Panc1 (cell line): ENCODE results near the gene PIGZ.

Experiments
- POLR2AphosphoS5 ChIP-seq: IDR thresholded peaks from 2 replicates; pipeline ENCODE4 v1.6.1; 2012; ENCODE audit warnings: mild to moderate bottlenecking, low read depth, low read length, moderate library complexity
- SIN3A ChIP-seq: IDR thresholded peaks from 2 replicates; pipeline ENCODE4 v1.6.1; 2012; ENCODE audit warnings: low read depth, mild to moderate bottlenecking, low read length, moderate library complexity, borderline replicate concordance; ENCODE audit not compliant: insufficient read depth
- TF ChIP-seq, protein P1 (sequence below): fragments of 450-650 bp; IDR thresholded peaks from 2 replicates; pipeline ENCODE4 v1.5.1; 2017; ENCODE audit warnings: mild to moderate bottlenecking

DNA sequence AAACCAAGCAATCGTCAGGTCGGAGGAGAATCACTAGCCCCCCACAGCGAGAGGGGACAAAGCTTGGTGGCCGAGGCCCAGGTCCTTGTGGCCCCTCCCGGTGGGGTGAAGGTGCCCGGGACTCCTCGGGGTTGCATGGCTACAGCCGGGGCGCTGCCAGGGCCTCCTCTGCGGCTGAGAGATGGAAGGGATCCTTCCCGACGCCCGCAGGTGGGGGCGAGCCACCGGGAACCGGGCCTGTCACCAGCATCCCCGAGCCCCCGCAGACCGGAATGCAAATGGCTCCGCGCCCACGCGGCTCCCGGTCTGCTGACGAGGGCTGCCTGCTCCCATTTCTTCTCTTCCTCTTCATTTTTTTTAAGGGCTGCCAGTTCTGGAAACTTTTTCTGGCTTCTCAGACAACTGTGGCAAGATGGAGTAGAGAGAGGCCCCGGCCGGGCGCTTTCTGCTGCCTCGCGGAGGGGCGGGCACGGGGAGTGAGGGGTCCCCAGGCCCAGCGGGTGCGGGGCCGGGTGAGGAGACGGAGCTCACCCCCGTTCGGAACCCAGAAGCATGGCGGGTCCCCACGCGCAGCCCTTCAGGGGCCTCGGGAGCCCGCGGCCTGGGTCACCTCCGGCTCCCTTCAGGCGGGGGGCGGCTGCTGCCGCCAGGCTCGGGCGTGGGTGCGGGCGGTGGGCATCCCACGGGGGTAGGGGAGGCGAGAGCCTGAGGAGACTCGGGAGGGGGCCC is 33.5 kb upstream of the PIGZ start:
- TF ChIP-seq, protein P1, sequence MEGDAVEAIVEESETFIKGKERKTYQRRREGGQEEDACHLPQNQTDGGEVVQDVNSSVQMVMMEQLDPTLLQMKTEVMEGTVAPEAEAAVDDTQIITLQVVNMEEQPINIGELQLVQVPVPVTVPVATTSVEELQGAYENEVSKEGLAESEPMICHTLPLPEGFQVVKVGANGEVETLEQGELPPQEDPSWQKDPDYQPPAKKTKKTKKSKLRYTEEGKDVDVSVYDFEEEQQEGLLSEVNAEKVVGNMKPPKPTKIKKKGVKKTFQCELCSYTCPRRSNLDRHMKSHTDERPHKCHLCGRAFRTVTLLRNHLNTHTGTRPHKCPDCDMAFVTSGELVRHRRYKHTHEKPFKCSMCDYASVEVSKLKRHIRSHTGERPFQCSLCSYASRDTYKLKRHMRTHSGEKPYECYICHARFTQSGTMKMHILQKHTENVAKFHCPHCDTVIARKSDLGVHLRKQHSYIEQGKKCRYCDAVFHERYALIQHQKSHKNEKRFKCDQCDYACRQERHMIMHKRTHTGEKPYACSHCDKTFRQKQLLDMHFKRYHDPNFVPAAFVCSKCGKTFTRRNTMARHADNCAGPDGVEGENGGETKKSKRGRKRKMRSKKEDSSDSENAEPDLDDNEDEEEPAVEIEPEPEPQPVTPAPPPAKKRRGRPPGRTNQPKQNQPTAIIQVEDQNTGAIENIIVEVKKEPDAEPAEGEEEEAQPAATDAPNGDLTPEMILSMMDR = no peak
- no peak for TF ChIP-seq SIN3A
- no peak for TF ChIP-seq POLR2AphosphoS5
